ENCODE results near the gene AKAP13. TPM values are rescaled to one million over a fixed set of nuclear protein-coding genes. Genes with fewer than 3 reads are reported as not detected.
A peak's percentile ranks its signal among the peaks of the same experiment; 100 is the strongest.

Gene AKAP13
- polyA plus RNA-seq, 2 of the 4 experiments (the other 2 are of a cell fraction): 20.4 to 28.8 TPM

GRCh38 chr15:85500729-85501128 lies 120.3 kb downstream of the AKAP13 start:
- WGBS (ENCODE audit: missing lambda C conversion rate): 91% methylated on average over 4 of the region's 4 CpGs
- Histone ChIP-seq H3K4me2 (no peak overlapping the region), H3K9me3 (no peaks in the 10 kb centered on the region), H3K27ac (no peak overlapping the region), H3K4me3 (no peak overlapping the region), H3K4me1 (peaks cover 53% of the 10 kb centered on the region)
- TF ChIP-seq SMC3 (IDR thresholded peaks at IDR 0.05) (no peak), FOSL2 (IDR thresholded peaks at IDR 0.05) (no peak), FOSL2 (CRISPR knock-in tag; IDR thresholded peaks at IDR 0.05) (no peak), NPAS2 (CRISPR knock-in tag; IDR thresholded peaks at IDR 0.05; ENCODE audit: borderline replicate concordance) (no peak), CEBPB (IDR thresholded peaks at IDR 0.05) (no peak), RAD21 (conservative IDR thresholded peaks at IDR 0.05 in 1 of 2, IDR thresholded peaks at IDR 0.05 in 1 of 2) (no peak), TP53 (CRISPR knock-in tag; IDR thresholded peaks at IDR 0.05) (no peak)
- TF ChIP-seq, protein P1, sequence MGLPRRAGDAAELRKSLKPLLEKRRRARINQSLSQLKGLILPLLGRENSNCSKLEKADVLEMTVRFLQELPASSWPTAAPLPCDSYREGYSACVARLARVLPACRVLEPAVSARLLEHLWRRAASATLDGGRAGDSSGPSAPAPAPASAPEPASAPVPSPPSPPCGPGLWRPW (IDR thresholded peaks at IDR 0.05): no peak
- ATAC-seq (no peak), FAIRE-seq (peak; percentile 63), DNase-seq (ENCODE audit: low read depth in 1 of 2, low spot score in 1 of 2) (no peak)
- ChIA-PET CTCF (interaction anchor here (1.1 to 9.6 kb wide), 7 partner anchors 8 to 210 kb away, joined by 3 to 56 read pairs (median 7); no protein-coding TSS in a partner anchor), POLR2A (no interaction called here)

DNA sequence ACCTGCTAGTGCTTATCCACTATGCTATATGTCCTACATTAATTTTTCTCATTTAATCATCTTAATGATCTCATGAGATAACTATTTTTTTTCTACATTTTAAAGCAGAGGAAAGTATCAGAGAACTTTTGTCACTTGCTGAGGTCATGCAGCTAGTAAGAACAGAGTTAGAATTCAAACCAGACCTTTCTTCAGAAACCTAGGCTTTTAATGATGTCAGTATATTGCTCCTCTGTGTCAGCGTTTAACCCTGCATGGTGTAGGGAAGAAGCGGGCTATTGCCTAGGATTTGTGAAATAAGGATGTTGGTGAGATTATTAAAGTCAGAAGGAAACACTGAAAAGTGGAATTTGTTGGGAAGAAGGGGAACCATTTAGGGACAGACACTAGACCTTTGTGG lies 121.2 kb downstream of the AKAP13 start:
- DNase-seq (ENCODE audit: low read depth in 1 of 2, low spot score in 1 of 2): no peak
- CTCF ChIA-PET: interaction anchor here (0.7 to 9.6 kb wide), 3 partner anchors 15 to 170 kb away, joined by 3 to 56 read pairs (median 13); no protein-coding TSS in a partner anchor
- POLR2A ChIA-PET: no interaction called here
- no peak for FAIRE-seq
- no peak for ATAC-seq
- Histone ChIP-seq H3K9me3 (no peaks in the 10 kb centered on the region), H3K4me1 (peaks cover 49% of the 10 kb centered on the region), H3K27ac (no peak overlapping the region), H3K4me2 (no peak overlapping the region), H3K4me3 (no peak overlapping the region)
- 91% methylated on average over 2 of the region's 2 CpGs for WGBS (ENCODE audit: missing lambda C conversion rate)
- no peak for TF ChIP-seq ELK1 (IDR thresholded peaks at IDR 0.05; ENCODE audit: low read depth, low read length)
- no peak for TF ChIP-seq CEBPB (IDR thresholded peaks at IDR 0.05)
- TF ChIP-seq RARB (CRISPR knock-in tag; IDR thresholded peaks at IDR 0.05): no peak
- TF ChIP-seq BHLHE40 (IDR thresholded peaks at IDR 0.05; ENCODE audit: low read depth, low read length): no peak
- no peak for TF ChIP-seq SMC3 (IDR thresholded peaks at IDR 0.05)
- no peak for TF ChIP-seq RNF2 (IDR thresholded peaks at IDR 0.05; ENCODE audit: borderline replicate concordance, low read depth)
- no peak for TF ChIP-seq FOXS1 (CRISPR knock-in tag; IDR thresholded peaks at IDR 0.05)
- TF ChIP-seq, protein P2, sequence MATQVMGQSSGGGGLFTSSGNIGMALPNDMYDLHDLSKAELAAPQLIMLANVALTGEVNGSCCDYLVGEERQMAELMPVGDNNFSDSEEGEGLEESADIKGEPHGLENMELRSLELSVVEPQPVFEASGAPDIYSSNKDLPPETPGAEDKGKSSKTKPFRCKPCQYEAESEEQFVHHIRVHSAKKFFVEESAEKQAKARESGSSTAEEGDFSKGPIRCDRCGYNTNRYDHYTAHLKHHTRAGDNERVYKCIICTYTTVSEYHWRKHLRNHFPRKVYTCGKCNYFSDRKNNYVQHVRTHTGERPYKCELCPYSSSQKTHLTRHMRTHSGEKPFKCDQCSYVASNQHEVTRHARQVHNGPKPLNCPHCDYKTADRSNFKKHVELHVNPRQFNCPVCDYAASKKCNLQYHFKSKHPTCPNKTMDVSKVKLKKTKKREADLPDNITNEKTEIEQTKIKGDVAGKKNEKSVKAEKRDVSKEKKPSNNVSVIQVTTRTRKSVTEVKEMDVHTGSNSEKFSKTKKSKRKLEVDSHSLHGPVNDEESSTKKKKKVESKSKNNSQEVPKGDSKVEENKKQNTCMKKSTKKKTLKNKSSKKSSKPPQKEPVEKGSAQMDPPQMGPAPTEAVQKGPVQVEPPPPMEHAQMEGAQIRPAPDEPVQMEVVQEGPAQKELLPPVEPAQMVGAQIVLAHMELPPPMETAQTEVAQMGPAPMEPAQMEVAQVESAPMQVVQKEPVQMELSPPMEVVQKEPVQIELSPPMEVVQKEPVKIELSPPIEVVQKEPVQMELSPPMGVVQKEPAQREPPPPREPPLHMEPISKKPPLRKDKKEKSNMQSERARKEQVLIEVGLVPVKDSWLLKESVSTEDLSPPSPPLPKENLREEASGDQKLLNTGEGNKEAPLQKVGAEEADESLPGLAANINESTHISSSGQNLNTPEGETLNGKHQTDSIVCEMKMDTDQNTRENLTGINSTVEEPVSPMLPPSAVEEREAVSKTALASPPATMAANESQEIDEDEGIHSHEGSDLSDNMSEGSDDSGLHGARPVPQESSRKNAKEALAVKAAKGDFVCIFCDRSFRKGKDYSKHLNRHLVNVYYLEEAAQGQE (IDR thresholded peaks at IDR 0.05): no peak
- no peak for TF ChIP-seq MAX (IDR thresholded peaks at IDR 0.05)

GRCh38 chr15:85503151-85503799 lies 122.9 kb downstream of the AKAP13 start:
- POLR2A ChIA-PET: no interaction called here
- CTCF ChIA-PET: interaction anchor here (1.3 to 9.6 kb wide), 9 partner anchors 8 to 205 kb away, joined by 3 to 84 read pairs (median 20); no protein-coding TSS in a partner anchor
- FAIRE-seq (peak; percentile 7), DNase-seq (ENCODE audit: low read depth in 1 of 2, low spot score in 1 of 2) (no peak), ATAC-seq (no peak)
- H3K4me3 ChIP-seq: no peak overlapping the region
- no peak for TF ChIP-seq KDM1A (IDR thresholded peaks at IDR 0.05; ENCODE audit: low read depth)
- no peak for TF ChIP-seq EHMT2 (IDR thresholded peaks at IDR 0.05; ENCODE audit: low read depth)
- H3K9me3 ChIP-seq: no peaks in the 10 kb centered on the region
- no peak overlapping the region; a peak in 1 of 6 replicates for H3K27ac ChIP-seq
- WGBS (ENCODE audit: missing lambda C conversion rate): 47% methylated on average over 4 of the region's 4 CpGs
- peaks cover 32% of the 10 kb centered on the region for H3K4me1 ChIP-seq
- no peak overlapping the region for H3K4me2 ChIP-seq
